HepG2 (cell line): ENCODE results near the gene SGCE. TPM values are rescaled to one million over a fixed set of nuclear protein-coding genes. Genes with fewer than 3 reads are reported as not detected.

Experiments
- FOXK2 ChIP-seq: fragments of 450-650 bp; IDR thresholded peaks from 2 replicates; pipeline ENCODE4 v1.6.1; 2016
- FOXO4 ChIP-seq: sonication (generic); formaldehyde crosslinking; conservative IDR thresholded peaks from 2 replicates; pipeline ENCODE4 v1.8.1; 2023; ENCODE audit warnings: missing genetic modification reagents
- HMG20A ChIP-seq: IDR thresholded peaks from 2 replicates; pipeline ENCODE4 v1.6.1; 2016; ENCODE audit warnings: borderline replicate concordance
- HNF1B ChIP-seq: sonication (generic); formaldehyde crosslinking; IDR thresholded peaks from 2 replicates; pipeline ENCODE4 v1.5.1; 2020; ENCODE audit warnings: mild to moderate bottlenecking, moderate library complexity, missing genetic modification reagents
- IKZF1 ChIP-seq: fragments of 450-650 bp; IDR thresholded peaks from 2 replicates; pipeline ENCODE4 v1.7.1; 2016
- MZF1 ChIP-seq: sonication (generic); formaldehyde crosslinking; IDR thresholded peaks from 2 replicates; pipeline ENCODE4 v1.8.1; 2023; ENCODE audit warnings: mild to moderate bottlenecking, missing genetic modification reagents, borderline replicate concordance
- REXO4 ChIP-seq: sonication (generic); formaldehyde crosslinking; IDR thresholded peaks from 2 replicates; pipeline ENCODE4 v1.8.0; 2022; ENCODE audit warnings: missing genetic modification reagents, mild to moderate bottlenecking, borderline replicate concordance
- SOX13 ChIP-seq, 3 experiments: fragments of 450-650 bp in 1 of 3; sonication (generic) in 1 of 3; formaldehyde crosslinking in 1 of 3; IDR thresholded peaks in 2 of 3; conservative IDR thresholded peaks in 1 of 3; 2 replicates each; pipeline versions ENCODE4 v1.5.0 to v1.6.1; 2016 to 2020; ENCODE audit warnings: antibody characterized with exemption in 1 of 3, mild to moderate bottlenecking in 1 of 3, missing compliant biosample characterization in 1 of 3, missing genetic modification reagents in 1 of 3, moderate library complexity in 1 of 3
- ZNF256 ChIP-seq: sonication (generic); formaldehyde crosslinking; conservative IDR thresholded peaks from 2 replicates; pipeline ENCODE4 v1.4.0; 2020; ENCODE audit warnings: missing genetic modification reagents
- ZNF407 ChIP-seq: sonication (generic); formaldehyde crosslinking; IDR thresholded peaks from one replicate; pipeline ENCODE4 v1.5.1; 2020; ENCODE audit warnings: mild to moderate bottlenecking, missing genetic modification reagents; ENCODE audit errors: not compliant biosample characterization
- ZNF512B ChIP-seq: sonication (generic); formaldehyde crosslinking; IDR thresholded peaks from 2 replicates; pipeline ENCODE4 v1.5.1; 2020; ENCODE audit warnings: missing genetic modification reagents, mild to moderate bottlenecking, borderline replicate concordance
- ZNF7 ChIP-seq: IDR thresholded peaks from 2 replicates; pipeline ENCODE4 v1.6.1; 2016; ENCODE audit warnings: missing biosample characterization, missing genetic modification reagents
- polyA plus RNA-seq, 8 experiments: library from polyadenylated mRNA; depleted of rRNA in 3 of 8; stranded (reverse) in 7 of 8; unstranded in 1 of 8; fragments of >200 nt; fragmentation: Illumina TruSeq in 4 of 8; extraction: Trizol in 4 of 8; gene quantifications; 2 replicates each; pipeline versions ENCODE4 v1.2.1 to v1.2.3, GENCODE V29; 2011 to 2016; ENCODE audit warnings: low read depth in 4 of 8, missing spikeins in 1 of 8, mixed read lengths in 1 of 8; ENCODE audit not compliant: insufficient read depth in 1 of 8
- total RNA-seq, 5 experiments: library from RNA; depleted of rRNA; stranded (reverse); fragments of >200 nt; fragmentation: Illumina TruSeq; extraction: Trizol; gene quantifications; 2 replicates each; pipeline ENCODE4 v1.2.3, GENCODE V29; 2016; ENCODE audit warnings: low read depth in 1 of 5
- TF ChIP-seq, protein P1 (sequence below): sonication (generic); formaldehyde crosslinking; conservative IDR thresholded peaks from 2 replicates; pipeline ENCODE4 v1.8.0; 2022; ENCODE audit warnings: low read depth, missing genetic modification reagents

Gene SGCE
- total and polyA plus RNA-seq, 2 of the 13 experiments (the other 11 are each of a cell fraction or from before 2014, with no cell fraction given): 52.3 to 71.1 TPM

DNA sequence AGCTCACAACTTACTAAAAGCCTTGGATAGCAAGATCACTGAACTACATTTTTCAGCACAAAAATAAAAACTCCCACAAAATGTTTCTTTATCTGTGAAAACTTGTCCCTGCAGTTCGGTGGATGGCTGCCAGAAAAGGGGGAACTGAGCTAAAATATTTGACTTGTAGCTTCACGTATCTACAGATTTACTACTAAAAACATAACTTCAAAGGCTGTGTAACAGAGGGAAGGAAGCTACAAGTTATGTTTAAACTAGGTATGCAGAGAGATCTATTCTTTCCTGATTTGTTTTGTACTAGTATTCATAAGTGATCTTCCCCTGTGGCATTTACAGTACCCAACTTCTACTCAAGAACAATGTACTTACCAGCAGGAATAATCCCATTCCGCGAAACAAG, 25.1 kb downstream of the SGCE start (continued):
- TF ChIP-seq ZNF407 (CRISPR knock-in tag) (no peak), IKZF1 (no peak), HNF1B (CRISPR knock-in tag) (no peak), SOX13 (IDR thresholded peaks at IDR 0.05) (no peak), SOX13 (CRISPR knock-in tag; conservative IDR thresholded peaks at IDR 0.05 in 1 of 2, IDR thresholded peaks at IDR 0.05 in 1 of 2) (peak in 1 of 2 experiments; percentile 77; a peak in 1 of 4 replicates), ZNF256 (CRISPR knock-in tag) (no peak), ZNF7 (CRISPR knock-in tag) (no peak), FOXK2 (no peak), REXO4 (CRISPR knock-in tag) (no peak), MZF1 (no peak), HMG20A (CRISPR knock-in tag) (peak; percentile 43; the same call in 1 of the 2 replicates), FOXO4 (CRISPR knock-in tag) (no peak), ZNF512B (CRISPR knock-in tag) (no peak)
- TF ChIP-seq, protein P1, sequence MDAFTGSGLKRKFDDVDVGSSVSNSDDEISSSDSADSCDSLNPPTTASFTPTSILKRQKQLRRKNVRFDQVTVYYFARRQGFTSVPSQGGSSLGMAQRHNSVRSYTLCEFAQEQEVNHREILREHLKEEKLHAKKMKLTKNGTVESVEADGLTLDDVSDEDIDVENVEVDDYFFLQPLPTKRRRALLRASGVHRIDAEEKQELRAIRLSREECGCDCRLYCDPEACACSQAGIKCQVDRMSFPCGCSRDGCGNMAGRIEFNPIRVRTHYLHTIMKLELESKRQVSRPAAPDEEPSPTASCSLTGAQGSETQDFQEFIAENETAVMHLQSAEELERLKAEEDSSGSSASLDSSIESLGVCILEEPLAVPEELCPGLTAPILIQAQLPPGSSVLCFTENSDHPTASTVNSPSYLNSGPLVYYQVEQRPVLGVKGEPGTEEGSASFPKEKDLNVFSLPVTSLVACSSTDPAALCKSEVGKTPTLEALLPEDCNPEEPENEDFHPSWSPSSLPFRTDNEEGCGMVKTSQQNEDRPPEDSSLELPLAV (CRISPR knock-in tag): no peak
